Activated T-cell treated with anti-CD3 and anti-CD28 coated beads for 1 hour (primary cell): ENCODE results near the gene PCDH11Y.
"Not testable (repeated sequence)": the region's sequence is repeated elsewhere in the genome, so short reads cannot be mapped to it uniquely, and the experiment has no call there.

Experiments
- DNase-seq: peaks from one replicate; pipeline ENCODE4 v3.0.0-alpha.2; 2020; ENCODE audit warnings: low read depth

The PCDH11Y gene, protein sequence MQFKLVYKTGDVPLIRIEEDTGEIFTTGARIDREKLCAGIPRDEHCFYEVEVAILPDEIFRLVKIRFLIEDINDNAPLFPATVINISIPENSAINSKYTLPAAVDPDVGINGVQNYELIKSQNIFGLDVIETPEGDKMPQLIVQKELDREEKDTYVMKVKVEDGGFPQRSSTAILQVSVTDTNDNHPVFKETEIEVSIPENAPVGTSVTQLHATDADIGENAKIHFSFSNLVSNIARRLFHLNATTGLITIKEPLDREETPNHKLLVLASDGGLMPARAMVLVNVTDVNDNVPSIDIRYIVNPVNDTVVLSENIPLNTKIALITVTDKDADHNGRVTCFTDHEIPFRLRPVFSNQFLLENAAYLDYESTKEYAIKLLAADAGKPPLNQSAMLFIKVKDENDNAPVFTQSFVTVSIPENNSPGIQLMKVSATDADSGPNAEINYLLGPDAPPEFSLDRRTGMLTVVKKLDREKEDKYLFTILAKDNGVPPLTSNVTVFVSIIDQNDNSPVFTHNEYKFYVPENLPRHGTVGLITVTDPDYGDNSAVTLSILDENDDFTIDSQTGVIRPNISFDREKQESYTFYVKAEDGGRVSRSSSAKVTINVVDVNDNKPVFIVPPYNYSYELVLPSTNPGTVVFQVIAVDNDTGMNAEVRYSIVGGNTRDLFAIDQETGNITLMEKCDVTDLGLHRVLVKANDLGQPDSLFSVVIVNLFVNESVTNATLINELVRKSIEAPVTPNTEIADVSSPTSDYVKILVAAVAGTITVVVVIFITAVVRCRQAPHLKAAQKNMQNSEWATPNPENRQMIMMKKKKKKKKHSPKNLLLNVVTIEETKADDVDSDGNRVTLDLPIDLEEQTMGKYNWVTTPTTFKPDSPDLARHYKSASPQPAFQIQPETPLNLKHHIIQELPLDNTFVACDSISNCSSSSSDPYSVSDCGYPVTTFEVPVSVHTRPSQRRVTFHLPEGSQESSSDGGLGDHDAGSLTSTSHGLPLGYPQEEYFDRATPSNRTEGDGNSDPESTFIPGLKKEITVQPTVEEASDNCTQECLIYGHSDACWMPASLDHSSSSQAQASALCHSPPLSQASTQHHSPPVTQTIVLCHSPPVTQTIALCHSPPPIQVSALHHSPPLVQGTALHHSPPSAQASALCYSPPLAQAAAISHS (N-terminal part only)

DNA sequence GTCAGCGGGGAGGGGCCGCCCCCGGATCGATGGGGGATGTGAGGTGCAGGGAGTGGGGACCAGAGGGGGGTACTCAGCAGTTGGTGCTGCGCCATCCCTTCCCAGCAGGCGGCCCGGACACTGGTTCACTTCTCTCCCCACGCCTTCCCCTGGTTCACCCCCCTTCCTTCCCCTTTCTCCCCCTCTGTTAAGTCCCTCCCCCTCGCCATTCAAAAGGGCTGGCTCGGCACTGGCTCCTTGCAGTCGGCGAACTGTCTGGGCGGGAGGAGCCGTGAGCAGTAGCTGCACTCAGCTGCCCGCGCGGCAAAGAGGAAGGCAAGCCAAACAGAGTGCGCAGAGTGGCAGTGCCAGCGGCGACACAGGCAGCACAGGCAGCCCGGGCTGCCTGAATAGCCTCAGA, at the start of gene PCDH11Y:
Gene PCDH11Y, plus strand, starts transcription at position 240 of the 400 bp plus-strand sequence. CDS start 56,804 bp downstream, outside the sequence.
- not testable (repeated sequence) for DNase-seq

DNA sequence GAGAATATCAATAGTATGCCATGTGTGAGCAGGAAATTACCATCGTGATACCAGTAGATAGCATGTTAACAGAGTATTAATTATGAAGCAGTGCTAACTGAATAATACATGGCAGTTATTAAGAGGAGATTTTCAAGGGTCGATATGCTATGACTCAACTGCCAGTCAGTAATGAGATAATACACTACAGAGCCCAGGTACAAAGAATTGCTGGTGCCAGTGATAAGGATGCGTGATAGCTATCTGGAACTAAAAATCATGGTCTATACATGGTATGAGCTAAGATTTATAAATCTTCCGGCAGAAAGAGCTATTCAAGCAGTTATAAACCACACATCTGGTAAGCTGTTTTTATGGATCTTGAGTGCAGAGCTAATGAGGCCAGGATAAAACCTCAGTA, 32.2 kb upstream of the PCDH11Y start:
- not testable (repeated sequence) for DNase-seq

DNA sequence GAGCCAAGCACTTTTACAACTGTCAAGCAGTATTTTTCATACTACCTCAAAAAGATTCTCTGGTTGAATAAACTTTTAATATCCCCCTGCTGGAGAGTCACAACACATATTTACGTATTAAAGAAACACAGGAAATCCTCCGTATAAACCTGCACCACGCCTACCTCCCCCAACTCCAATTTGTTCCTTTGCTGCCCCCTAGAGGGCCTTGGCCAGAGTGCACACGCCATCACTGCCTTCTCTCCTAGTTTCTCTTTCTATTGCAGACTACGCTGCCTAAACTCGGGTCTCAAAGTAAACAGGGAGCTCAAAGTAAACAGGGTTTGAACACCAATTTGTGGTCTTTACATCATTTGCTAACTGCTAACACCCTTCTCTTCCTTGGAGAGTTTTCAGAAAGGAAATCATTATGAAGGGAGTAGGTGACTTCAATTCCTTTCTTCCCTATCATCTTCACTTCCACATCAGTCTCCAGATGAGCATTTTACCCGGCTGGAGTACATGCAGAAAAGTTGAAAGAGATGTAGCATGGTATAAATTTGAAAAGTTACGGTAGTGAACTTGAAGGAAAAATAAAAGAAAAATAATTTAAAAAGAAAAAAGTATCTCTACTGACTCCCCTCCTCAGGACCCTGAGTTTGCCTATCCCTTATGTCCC, 8.2 kb upstream of the PCDH11Y start:
- not testable (repeated sequence) for DNase-seq

DNA sequence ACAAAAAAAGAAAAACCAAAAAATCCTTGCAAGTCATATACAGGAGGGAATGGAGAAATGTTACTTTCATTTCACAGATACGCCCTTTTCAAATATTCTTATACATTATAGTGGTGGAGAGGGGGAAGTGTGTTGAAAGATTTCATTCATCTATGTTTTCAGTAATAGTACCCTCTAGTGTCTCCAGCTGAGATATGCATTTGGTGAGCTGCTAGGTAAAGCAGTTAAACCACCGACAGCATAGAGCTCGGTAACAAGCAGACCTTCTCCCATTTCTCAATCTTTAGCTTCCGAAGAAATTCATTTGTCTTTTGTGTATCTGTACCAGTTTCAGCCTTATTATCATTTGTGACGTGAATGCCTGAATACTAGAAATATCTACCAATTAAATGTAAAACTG, 5.2 kb upstream of the PCDH11Y start:
- DNase-seq: not testable (repeated sequence)

DNA sequence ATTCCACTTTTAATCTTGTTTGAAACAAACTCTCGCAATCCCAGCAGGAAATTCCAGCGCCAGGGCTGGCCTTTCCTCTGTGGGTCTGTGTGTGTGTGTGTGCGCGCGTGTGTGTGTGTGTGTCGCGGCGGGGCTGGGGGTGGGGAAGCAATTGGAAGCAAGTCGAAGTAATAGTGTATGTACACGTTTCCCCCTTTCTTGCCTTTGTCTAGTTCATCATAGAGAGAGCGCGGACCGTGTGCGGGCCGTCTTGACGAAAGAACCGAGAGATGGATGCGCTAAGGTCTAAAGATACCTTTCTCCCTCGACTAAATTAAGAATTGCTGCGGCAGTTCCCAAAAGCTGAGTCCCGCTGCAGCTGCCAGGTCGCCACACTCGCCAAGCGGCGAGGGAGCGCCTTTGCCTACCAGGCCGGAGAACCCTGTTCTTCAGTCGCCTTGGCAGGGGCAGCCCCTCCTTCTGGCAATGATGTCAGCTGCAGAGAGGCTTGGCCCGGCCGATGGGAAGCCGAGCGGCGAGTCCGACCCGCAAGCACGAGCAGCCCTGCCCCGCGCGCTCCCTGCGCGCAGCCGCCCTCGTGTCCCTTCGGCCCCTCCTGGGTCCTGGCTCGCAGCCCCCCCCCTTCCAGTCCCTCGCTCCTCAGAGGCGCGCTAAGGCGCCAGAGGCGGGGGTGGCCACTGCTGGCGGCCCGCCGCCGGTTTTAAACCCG, 2.5 kb downstream of the PCDH11Y start:
- not testable (repeated sequence) for DNase-seq

DNA sequence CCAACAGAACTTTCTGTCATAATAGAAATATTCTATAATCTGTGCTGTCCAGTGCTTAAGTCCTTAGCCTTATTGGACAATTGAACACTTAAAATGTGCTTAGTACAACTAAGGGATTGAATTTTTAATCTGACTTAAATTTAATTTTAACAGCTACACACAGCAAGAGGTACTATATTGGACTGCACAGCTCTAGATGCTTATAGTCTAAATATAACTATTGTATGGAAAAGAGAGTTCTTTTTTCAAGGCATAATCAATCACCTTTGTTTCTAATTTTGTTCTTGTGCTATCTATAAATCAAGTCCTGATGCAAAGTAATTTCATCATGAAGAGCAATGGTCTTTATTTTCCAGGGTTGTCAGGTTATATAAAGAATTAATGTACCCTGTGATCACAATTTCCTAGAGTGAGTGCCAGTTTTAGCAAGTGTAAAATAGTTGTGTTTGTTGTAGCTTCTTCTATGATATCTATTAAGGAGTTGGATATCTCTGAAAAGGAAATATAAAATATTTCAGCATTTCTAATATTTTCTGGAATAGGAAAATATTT, 39.0 kb downstream of the PCDH11Y start:
- not testable (repeated sequence) for DNase-seq

DNA sequence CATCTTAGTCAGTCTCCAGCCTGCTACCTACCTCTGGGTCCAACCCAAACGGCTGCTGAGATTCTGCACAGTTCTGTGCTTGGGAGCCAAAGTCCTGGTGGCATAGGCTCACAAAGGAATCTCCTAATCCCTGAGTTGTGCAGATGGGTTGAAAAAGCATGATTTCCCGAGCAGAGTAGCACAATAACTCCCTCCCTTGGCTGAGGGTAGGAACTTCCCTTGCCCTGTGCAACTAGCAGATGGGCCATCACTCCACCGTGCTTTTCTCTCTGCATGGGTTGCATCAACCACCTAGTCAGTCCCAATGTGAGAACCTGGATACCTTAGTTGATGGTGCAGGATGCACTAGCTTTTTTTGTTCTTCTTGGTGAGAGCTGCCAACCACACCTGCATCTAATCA, 82.9 kb downstream of the PCDH11Y start:
- DNase-seq: not testable (repeated sequence)

DNA sequence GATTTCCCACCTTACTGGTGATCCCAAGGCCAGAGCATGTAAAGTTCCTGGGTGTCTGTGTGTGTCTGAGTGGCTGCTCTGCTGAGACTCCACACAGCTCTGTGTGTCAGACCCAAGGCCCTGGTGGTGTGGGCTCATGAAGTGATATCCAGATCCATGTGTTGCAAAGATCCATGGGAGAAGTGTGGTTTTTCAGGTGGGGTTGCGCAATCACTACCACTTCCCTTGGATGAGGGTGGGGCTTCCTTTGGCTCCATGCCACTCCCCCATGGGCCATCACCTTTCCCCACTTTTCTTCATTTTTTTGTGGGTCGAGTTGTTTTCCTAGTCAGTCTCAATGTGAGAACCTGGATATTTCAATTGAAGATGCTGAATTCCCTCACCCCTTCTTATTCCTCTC, 182.9 kb downstream of the PCDH11Y start:
- not testable (repeated sequence) for DNase-seq

DNA sequence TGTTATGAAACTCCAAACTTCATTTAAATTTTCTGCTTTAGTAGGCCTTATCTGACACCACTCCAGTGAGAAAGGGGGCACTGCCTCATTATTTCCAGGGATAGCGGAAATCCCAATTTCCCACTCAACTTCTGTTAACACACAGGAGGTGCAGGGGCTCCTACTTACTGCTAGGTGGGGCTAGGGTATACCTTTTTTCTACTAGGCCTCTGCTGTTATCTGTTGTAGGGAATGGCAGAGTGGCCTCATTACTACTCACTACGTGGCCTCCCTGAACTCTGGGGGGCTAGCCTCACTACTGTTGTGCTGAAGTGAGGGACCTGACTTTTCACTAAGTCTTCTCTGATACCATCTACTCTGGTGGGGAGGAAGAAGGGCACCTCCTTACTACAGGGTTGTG, 215.0 kb downstream of the PCDH11Y start:
- not testable (repeated sequence) for DNase-seq

DNA sequence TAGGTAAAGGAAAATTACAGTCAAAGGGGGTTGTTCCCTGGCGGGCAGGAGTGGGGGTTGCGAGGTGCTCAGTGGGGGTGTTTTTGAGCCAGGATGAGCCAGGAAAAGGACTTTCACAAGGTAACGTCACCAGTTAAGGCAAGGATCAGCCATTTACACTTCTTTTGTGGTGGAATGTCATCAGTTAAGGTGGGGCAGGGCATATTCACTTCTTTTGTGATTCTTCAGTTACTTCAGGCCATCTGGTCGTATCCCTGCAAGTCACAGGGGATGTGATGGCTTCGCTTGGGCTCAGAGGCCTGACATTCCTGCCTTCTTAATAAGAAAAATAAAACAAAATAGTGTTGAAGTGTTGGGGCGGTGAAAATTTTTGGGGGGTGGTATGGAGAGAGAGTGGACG, 324.8 kb downstream of the PCDH11Y start:
- DNase-seq: not testable (repeated sequence)

DNA sequence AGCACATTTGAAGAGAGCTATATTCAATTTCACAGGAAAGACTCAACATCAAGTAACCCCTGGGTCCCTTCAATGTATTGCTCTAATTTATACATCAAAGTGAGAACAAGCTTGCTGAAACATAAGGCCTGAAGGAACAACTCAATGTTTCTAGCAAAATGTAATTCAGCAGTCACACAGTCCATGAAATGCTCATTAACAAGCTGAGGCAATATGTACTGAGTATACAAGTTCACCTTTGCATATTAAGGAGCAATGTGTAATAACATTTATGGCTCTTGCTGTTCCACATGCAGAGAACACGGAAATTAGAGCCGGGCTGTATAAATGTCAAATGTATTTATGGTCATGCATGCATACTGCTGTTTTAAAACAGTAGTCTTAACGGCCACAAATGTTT, 342.1 kb downstream of the PCDH11Y start:
- DNase-seq: not testable (repeated sequence)

DNA sequence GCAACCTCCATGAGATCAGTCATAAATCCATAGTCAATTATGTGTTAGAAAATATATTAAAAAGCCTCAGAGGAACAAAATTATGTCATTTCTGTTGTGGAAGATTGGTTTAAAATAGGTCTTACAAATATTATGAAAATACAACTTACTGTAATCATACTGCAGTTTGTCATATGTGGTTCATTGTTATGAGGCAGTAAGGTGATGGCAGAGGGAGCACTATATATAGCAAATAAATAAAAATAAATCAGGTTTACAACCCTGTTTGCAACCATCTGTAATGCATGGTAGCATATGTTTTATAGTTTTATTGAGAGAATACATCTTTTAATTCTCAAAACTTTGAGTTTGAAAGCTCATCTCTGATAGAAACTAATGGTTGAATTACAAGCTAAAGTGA, 543.6 kb downstream of the PCDH11Y start:
- not testable (repeated sequence) for DNase-seq

DNA sequence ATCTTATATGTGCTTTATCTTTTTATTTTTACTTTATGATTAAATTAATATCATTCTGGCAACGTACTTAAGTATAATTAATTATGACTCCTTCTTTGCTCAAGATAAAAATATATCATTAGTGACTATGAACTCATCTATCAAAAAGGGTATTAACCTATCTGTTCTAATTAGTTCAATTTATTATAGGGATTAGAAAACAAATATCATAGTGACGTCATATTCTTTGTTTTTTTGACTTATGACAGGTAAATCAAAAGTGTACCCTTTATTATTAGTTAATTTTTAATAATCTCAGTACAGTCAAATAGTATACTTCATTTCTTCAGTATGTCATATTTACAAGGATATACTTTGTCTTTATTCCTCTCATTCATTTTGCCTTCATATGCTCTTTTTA, 638.5 kb downstream of the PCDH11Y start:
- not testable (repeated sequence) for DNase-seq

DNA sequence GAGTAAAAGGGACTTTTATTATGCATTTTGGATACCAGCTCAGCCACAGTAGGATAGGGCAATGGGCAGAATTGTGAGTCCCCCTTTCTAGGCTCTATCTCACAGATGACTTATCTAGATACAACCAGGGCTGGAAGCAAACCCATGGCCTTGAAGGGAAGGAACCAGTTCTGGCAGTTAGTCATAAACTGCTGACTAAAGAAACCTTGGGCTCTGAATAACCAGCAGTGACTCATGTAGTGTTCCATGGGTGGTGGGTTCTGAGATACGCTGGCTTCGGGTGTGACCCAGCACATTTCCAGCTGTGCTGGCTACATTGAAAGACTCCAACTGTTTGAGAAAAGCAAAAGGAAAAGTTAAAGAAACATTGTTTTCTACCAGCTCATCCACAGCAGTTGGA, 679.2 kb downstream of the PCDH11Y start:
- not testable (repeated sequence) for DNase-seq

DNA sequence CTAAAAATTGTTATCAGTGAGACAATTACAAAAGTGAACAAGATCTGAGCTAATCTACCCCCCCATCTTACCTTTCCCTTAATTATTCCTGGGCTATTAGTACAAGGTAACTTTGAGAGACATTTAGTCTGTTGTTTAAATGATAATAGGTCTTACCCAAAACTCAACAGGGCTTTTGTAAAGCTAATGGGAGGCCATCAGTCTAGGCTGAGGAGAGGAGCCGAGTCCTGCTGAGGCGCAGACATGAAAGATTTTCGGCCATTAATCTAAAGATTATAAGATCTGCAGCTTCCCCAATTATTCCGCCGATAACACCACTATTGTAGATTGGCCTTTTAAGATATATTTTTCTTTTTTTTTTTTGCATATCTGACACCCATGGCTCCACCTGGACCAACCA, 708.6 kb downstream of the PCDH11Y start:
- DNase-seq: not testable (repeated sequence)

DNA sequence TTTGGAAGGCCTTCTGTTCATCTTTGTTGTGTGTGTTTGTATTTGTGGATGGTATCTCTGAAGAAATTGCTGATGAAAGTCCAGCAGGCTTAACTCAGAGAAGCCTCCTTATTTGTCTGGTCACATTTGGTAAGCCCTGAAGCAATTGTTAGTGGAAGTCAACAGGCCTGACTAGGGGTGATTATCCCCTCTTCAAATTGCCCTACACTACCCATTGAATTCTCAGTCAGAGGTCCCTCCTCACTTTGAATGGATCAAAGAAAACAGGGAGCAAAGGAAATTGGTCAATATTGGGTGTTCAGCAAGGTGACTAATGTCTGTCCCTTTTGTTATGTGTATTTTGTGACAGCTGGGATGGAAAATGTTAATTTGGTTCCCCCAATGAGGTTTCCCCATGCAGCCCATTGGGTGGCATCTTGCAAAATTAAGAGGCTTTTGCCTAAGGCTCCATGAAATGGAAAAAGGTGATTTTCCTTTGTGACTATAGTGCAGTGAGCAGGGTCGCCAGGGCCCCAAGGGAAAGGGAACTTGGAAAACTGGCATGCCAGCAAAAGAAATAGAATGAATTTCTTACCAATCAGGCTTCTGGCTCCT, 709.8 kb downstream of the PCDH11Y start:
- DNase-seq: not testable (repeated sequence)

DNA sequence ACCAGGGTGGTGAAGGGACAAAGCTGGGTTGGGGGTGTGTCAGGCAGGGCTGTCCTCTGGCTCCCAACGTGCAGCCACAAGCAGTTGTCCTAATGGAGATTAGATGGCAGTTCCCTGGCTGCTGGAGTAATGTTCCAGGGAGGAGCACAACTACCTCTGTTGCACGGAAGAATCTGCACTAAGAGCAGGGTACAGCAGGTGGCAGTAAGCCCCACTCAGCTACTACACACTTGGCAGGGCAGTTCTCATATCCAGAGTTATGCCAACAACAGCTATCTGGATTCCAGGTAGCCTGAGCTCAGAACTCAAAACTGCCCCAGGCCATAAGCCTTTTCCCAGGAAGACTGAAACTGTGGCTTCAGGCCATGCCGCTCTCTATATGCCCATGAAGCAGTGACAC, 761.3 kb downstream of the PCDH11Y start:
- not testable (repeated sequence) for DNase-seq

DNA sequence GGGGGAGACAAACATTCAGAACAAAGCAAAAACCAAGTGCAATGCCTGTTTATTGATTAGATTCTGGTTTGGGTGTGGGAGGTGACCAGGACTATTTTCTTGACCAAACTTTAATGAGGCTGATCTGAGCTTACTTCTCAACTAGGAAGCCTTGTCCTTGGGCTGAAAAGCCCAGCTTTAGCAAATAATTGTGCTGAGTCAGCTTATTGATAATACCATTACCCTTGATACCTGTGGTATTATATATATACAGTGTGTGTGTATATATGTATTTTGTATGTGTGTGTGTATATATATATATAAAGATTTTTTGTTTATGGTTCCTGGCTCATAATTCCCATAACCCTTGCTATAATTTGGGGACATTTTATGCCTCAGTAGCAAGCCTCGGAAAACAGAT, 776.4 kb downstream of the PCDH11Y start:
- not testable (repeated sequence) for DNase-seq
